ENCODE data around the gene IFNG. TPM values are rescaled to one million over a fixed set of nuclear protein-coding genes. Genes with fewer than 3 reads are reported as not detected.

The IFNG gene
- total RNA-seq, 1 donor from 2014 or later, result not detected

DNA sequence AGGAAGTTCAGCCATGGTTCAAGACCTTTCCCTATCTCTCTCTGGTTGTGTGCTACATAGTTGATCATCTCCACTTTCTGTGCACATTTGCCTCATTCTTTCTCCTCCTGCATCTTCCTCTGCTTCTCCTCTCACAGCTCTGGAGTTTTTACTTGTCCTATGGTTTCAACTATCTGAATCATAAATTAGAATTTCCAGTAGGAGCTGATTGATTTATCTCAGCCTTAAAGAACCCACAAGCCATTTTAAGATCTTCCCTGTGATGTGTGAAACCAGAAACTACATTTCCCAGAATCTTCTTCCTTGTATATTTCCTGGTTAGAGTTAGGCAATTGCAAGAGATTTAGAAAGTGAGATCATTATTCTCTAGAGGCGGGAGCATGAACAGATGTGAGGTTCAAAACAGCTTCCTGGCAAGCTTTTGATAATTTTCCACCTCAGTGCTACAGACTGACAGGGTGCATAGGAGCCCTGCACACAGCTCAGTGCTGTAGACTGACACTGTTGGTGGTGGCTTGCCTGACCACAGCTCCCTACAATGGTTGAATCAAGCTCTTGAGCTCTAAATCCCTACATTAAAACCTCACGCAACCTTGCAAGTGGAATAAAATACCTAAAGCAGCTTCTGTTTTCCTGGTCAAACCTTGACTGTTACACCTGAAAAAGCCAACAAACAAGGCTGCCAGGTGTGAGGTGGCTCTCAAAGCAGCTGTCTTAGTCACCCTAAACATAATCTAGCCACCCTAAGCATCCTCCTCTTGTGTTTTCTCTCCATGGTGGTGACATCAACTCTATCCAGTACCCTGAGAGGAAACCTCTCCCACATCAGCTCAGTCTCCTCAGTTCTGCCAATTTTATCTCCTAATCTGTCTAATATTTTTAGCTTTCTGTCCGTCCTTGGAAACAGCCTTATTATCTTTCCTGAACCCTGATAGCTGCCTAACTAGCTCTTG lies 21.5 kb upstream of the IFNG start:
- peaks cover 3% of the 10 kb centered on the region for H3K9me3 Mint-ChIP-seq
- H3K27ac Mint-ChIP-seq, result no peak overlapping the region
- H3K4me3 Mint-ChIP-seq, result no peak overlapping the region
- H3K36me3 Mint-ChIP-seq, result no peaks in the 10 kb centered on the region
- TF ChIP-seq CTCF (conservative IDR thresholded peaks at IDR 0.05), result no peak
- H3K4me1 Mint-ChIP-seq (ENCODE audit: unreplicated experiment), result no peaks in the 10 kb centered on the region
- DNase-seq (ENCODE audit: extremely low spot score, unreplicated experiment), result no peak
- peaks cover 4% of the 10 kb centered on the region for H3K27me3 Mint-ChIP-seq

DNA sequence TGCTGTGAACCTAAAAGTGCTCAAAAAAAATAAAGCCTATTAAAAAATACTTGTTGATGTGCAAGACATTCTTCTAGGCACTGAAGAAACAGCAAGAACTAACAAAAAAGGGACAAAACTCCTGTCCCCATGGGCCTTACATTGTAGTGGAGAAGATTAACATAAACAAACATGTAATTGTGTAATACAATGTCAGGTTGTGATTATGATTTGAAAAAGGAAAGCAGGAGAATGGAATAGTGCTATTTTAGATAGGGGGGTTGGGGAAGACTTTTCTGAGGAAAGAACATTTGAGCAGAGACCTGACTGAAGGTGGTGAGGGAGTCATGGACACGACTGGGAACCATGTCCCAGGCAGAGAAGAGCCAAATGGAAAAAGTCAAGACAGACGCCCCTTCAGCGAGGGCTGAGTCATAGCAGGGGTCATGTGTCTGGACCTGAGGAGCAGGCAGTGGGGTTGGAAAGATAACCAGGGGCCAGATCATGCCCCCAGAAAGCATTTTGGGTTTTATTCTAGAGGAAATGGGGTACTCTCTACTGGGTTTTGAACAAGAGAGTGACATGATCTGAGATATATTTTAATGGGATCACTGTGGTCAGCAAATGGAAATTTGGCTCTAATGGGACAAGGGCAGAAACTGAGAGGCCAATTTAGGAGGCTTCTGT lies 19.4 kb upstream of the IFNG start:
- H3K27ac Mint-ChIP-seq, result no peak overlapping the region
- no peaks in the 10 kb centered on the region for H3K36me3 Mint-ChIP-seq
- H3K4me3 Mint-ChIP-seq, result no peak overlapping the region
- H3K27me3 Mint-ChIP-seq, result no peaks in the 10 kb centered on the region
- peaks cover 3% of the 10 kb centered on the region for H3K9me3 Mint-ChIP-seq
- no peak for TF ChIP-seq CTCF (conservative IDR thresholded peaks at IDR 0.05)
- DNase-seq (ENCODE audit: extremely low spot score, unreplicated experiment), result no peak
- H3K4me1 Mint-ChIP-seq (ENCODE audit: unreplicated experiment), result no peaks in the 10 kb centered on the region

DNA sequence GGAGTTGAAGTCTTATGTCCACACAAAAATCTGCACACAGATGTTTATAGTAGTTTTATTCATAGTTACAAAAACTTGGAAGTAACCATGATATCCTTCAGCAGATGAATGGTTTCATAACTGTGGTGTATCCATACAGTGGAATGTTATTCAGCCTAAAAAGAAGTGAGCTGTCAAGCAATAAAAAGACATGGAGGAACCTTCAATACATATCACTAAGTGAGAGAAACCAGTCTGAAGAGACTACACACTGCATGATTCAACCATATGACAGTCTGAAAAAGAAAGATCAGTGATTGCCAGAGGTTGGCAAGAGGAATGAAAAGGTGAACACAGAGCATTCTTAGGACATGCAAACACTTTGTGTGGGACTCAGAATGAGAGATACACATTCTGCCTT lies 18.6 kb upstream of the IFNG start:
- no peak overlapping the region for H3K27ac Mint-ChIP-seq
- H3K27me3 Mint-ChIP-seq, result no peaks in the 10 kb centered on the region
- H3K4me1 Mint-ChIP-seq (ENCODE audit: unreplicated experiment), result no peaks in the 10 kb centered on the region
- no peak for TF ChIP-seq CTCF (conservative IDR thresholded peaks at IDR 0.05)
- H3K9me3 Mint-ChIP-seq, result peaks cover 3% of the 10 kb centered on the region
- H3K4me3 Mint-ChIP-seq, result no peak overlapping the region
- DNase-seq (ENCODE audit: extremely low spot score, unreplicated experiment), result no peak
- no peaks in the 10 kb centered on the region for H3K36me3 Mint-ChIP-seq

DNA sequence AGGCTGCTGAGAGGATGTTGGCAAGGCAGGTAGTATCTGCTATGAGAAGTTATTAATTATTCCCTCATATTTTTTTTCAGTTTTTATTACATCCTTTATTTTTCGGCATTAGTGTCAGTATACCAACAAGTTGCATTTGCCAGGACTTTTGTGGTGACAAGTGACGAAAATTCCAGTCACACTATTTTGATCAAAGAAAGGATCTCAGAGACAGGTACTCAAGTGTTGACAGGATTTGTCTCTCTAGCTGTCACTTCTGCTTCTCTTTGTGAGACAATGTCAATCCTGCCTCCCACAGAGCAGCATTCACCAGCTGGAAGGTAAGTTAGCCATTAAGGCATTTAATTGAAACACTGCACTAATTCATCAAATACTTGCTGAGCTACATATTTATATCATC lies 18.0 kb upstream of the IFNG start:
- Mint-ChIP-seq H3K27ac (no peak overlapping the region), H3K36me3 (no peaks in the 10 kb centered on the region), H3K27me3 (no peaks in the 10 kb centered on the region), H3K4me3 (no peak overlapping the region), H3K9me3 (peaks cover 3% of the 10 kb centered on the region), H3K4me1 (ENCODE audit: unreplicated experiment) (no peaks in the 10 kb centered on the region)
- TF ChIP-seq CTCF (conservative IDR thresholded peaks at IDR 0.05), result no peak
- DNase-seq (ENCODE audit: extremely low spot score, unreplicated experiment), result no peak

DNA sequence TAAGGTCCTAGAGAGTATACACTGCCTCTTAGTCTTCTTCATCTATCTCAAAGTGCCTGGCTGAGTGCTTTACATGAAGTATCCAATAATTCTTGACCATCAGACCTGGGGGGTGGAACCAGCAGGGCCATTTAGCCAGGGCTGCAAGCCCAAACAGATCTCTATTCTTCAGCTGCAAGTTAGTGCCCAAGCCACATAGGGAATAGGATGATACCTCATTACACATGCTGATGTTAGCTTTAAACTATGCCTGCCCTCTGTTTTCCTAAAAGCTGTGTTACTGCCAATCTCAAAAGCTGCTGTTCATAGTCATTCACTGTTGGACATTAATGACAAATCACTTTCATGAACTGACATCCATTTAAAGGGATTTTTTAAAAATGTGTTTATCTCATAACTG lies 16.7 kb upstream of the IFNG start:
- Mint-ChIP-seq H3K4me3 (no peak overlapping the region), H3K9me3 (peaks cover 3% of the 10 kb centered on the region), H3K36me3 (no peaks in the 10 kb centered on the region), H3K27ac (no peak overlapping the region), H3K27me3 (no peaks in the 10 kb centered on the region), H3K4me1 (ENCODE audit: unreplicated experiment) (no peaks in the 10 kb centered on the region)
- TF ChIP-seq CTCF (conservative IDR thresholded peaks at IDR 0.05), result no peak
- no peak for DNase-seq (ENCODE audit: extremely low spot score, unreplicated experiment)
